A673 (cell line): ENCODE measurements around the gene BCAN. TPM values are rescaled to one million over a fixed set of nuclear protein-coding genes. Genes with fewer than 3 reads are reported as not detected.

Experiments used
- BruUV-seq: library from RNA; stranded (reverse); fragments of 400-500 nt; replicated peaks from 2 replicates; lab custom pipeline; 2021; lab: Mats Ljungman, UMichigan
- CTCF ChIA-PET: fragments of 300-600 bp; sonication (Branson Sonifier 250); formaldehyde crosslinking; loops from one replicate; lab custom pipeline; 2022; ENCODE audit warnings: antibody characterized with exemption; lab: Charles Lee
- POLR2A ChIA-PET: fragments of 300-600 bp; sonication (Branson Sonifier 250); formaldehyde crosslinking; loops from one replicate; lab custom pipeline; 2022; ENCODE audit warnings: antibody characterized with exemption; ENCODE audit not compliant: low non-redundant PET; lab: Charles Lee
- DNase-seq: peaks from one replicate; pipeline ENCODE4 v3.0.0-alpha.2; 2015; ENCODE audit warnings: low spot score
- H3K27ac ChIP-seq: fragments of 200-600 bp; sonication (generic); 2 replicates; pipeline ENCODE4 v1.5.1; 2016; ENCODE audit warnings: mixed run types, low read depth, mild to moderate bottlenecking, mixed read lengths, antibody characterized with exemption, low read length; ENCODE audit not compliant: poor library complexity, severe bottlenecking
- H3K27me3 ChIP-seq: fragments of 200-600 bp; sonication (generic); replicated peaks from 2 replicates; pipeline ENCODE4 v1.6.1; 2017; ENCODE audit warnings: mixed run types, low read depth, mild to moderate bottlenecking, mixed read lengths, antibody characterized with exemption, low read length; ENCODE audit not compliant: insufficient read depth, poor library complexity
- H3K36me3 ChIP-seq: fragments of 200-600 bp; sonication (generic); 2 replicates; pipeline ENCODE4 v1.6.1; 2016; ENCODE audit warnings: mixed run types, mild to moderate bottlenecking, mixed read lengths, antibody characterized with exemption, low read length; ENCODE audit not compliant: insufficient read depth, poor library complexity, severe bottlenecking
- H3K4me1 ChIP-seq: fragments of 200-600 bp; sonication (generic); 2 replicates; pipeline ENCODE4 v1.6.1; 2017; ENCODE audit warnings: mixed run types, mild to moderate bottlenecking, mixed read lengths, antibody characterized with exemption, low read length; ENCODE audit not compliant: insufficient read depth, poor library complexity, severe bottlenecking
- H3K4me3 ChIP-seq: fragments of 200-600 bp; sonication (generic); 2 replicates; pipeline ENCODE4 v1.5.1; 2016; ENCODE audit warnings: low read depth, mixed run types, mild to moderate bottlenecking, mixed read lengths, low read length; ENCODE audit not compliant: poor library complexity, severe bottlenecking
- H3K9me3 ChIP-seq: fragments of 200-600 bp; sonication (generic); 2 replicates; pipeline ENCODE4 v1.6.1; 2016; ENCODE audit warnings: mixed run types, low read depth, mild to moderate bottlenecking, mixed read lengths, antibody characterized with exemption, low read length; ENCODE audit not compliant: poor library complexity, severe bottlenecking
- CTCF ChIP-seq: fragments of 300-800, 200-600 bp; sonication (generic); conservative IDR thresholded peaks from 2 replicates; pipeline ENCODE4 v1.5.1; 2017; ENCODE audit warnings: low read depth, mild to moderate bottlenecking, antibody characterized with exemption, low read length, moderate library complexity, mixed read lengths
- EZH2 ChIP-seq: fragments of 200-600 bp; sonication (generic); IDR thresholded peaks from 2 replicates; pipeline ENCODE4 v1.6.1; 2017; ENCODE audit warnings: borderline replicate concordance, low read depth, mild to moderate bottlenecking, mixed read lengths, antibody characterized with exemption, low read length; ENCODE audit not compliant: poor library complexity, severe bottlenecking
- intact Hi-C: fragments of 100-400 bp; cut with micrococcal nuclease; formaldehyde crosslinking; loops from one replicate; pipeline ENCODE4 v1.10.0; 2022; ENCODE audit not compliant: unreplicated experiment
- total RNA-seq: library from RNA; stranded (reverse); gene quantifications from 2 replicates; pipeline ENCODE4 v1.2.3, GENCODE V29; 2021

Gene BCAN
- total RNA-seq, 1 experiment from 2014 or later = not detected

- POLR2A ChIA-PET = no interaction called here
- Histone ChIP-seq H3K4me1 (peaks cover 19% of the 10 kb centered on the region), H3K27me3 (peaks cover 12% of the 10 kb centered on the region), H3K4me3 (no peak overlapping the region), H3K9me3 (no peaks in the 10 kb centered on the region), H3K36me3 (no peaks in the 10 kb centered on the region), H3K27ac (no peak overlapping the region)
- no TSS peak for BruUV-seq
- CTCF ChIA-PET = no interaction called here
- no peak for DNase-seq
- intact Hi-C loops = no loop called here
- TF ChIP-seq EZH2 (no peak), CTCF (no peak)
These were observed 25.7 kb downstream of the BCAN start for GRCh38 chr1:156667610-156667967.

- Histone ChIP-seq H3K27ac (no peak overlapping the region), H3K4me3 (no peak overlapping the region), H3K27me3 (peaks cover 12% of the 10 kb centered on the region), H3K9me3 (no peaks in the 10 kb centered on the region), H3K36me3 (no peaks in the 10 kb centered on the region), H3K4me1 (peaks cover 14% of the 10 kb centered on the region)
- no TSS peak for BruUV-seq
- ChIA-PET POLR2A (no interaction called here), CTCF (interaction anchor here (0.6 kb wide), 1 partner anchor 225 kb away, joined by 6 read pairs; no protein-coding TSS in a partner anchor)
- intact Hi-C loops = no loop called here
- no peak for DNase-seq
- TF ChIP-seq EZH2 (no peak), CTCF (no peak)
These were observed 26.2 kb downstream of the BCAN start for GRCh38 chr1:156667968-156668709.

- TF ChIP-seq EZH2 = no peak
- no peak for TF ChIP-seq CTCF
- Histone ChIP-seq H3K27ac (no peak overlapping the region), H3K27me3 (peaks cover 12% of the 10 kb centered on the region), H3K4me3 (no peak overlapping the region), H3K36me3 (no peaks in the 10 kb centered on the region), H3K9me3 (no peaks in the 10 kb centered on the region), H3K4me1 (peaks cover 5% of the 10 kb centered on the region)
- POLR2A ChIA-PET = no interaction called here
- intact Hi-C loops = no loop called here
- DNase-seq = no peak
- BruUV-seq = TSS peak; percentile 41
- CTCF ChIA-PET = interaction anchor here (0.6 kb wide), 1 partner anchor 224 kb away, joined by 6 read pairs; no protein-coding TSS in a partner anchor
These were observed 27.1 kb downstream of the BCAN start for GRCh38 chr1:156668801-156669637.
